ENCODE results near the gene COL21A1. TPM values are rescaled to one million over a fixed set of nuclear protein-coding genes. Genes with fewer than 3 reads are reported as not detected.

Gene COL21A1
- total RNA-seq, 1 experiment from 2014 or later = 1.8 TPM

- H2BK12ac ChIP-seq (ENCODE audit: insufficient read length, low read depth, low read length) = no peak overlapping the region
Measured at GRCh38 chr6:56244089-56244488, 3.3 kb downstream of the COL21A1 start.

More at GRCh38 chr6:56244089-56244488, 3.3 kb downstream of the COL21A1 start:
- no peak overlapping the region for H3T11ph ChIP-seq (ENCODE audit: low read length)
- no peak overlapping the region for H3K27ac Mint-ChIP-seq
- no peak overlapping the region for H2BK5ac ChIP-seq (ENCODE audit: insufficient read length, low read length)
- no peak overlapping the region for H3K4me3 Mint-ChIP-seq
- DNase-seq = no peak
- H2BK20ac ChIP-seq (ENCODE audit: low read depth, low read length, poor library complexity, severe bottlenecking) = no peak overlapping the region
- no peak overlapping the region for H2BK120ac ChIP-seq (ENCODE audit: low read depth, low read length, poor library complexity, severe bottlenecking)
- H4K91ac ChIP-seq (ENCODE audit: insufficient read length, low read depth, low read length) = no peak overlapping the region
- no peak overlapping the region for H3K18ac ChIP-seq (ENCODE audit: insufficient read length, low read depth, low read length)
- H4K8ac ChIP-seq (replicated peaks; ENCODE audit: insufficient read length, low read depth, low read length) = no peak overlapping the region
- H3K23ac ChIP-seq (ENCODE audit: insufficient read length, low read depth, low read length) = no peak overlapping the region
- H3K79me2 ChIP-seq (ENCODE audit: insufficient read depth, low read length) = no peaks in the 10 kb centered on the region
- no peak overlapping the region for H2BK15ac ChIP-seq (ENCODE audit: low read depth, low read length)
- no peak overlapping the region for H4K5ac ChIP-seq (ENCODE audit: insufficient read length, low read depth, low read length)
- H3K9ac ChIP-seq (ENCODE audit: extremely low read depth, insufficient read length, low read length) = no peak overlapping the region
- H3K79me1 ChIP-seq (ENCODE audit: insufficient read depth, low read depth, low read length, poor library complexity, severe bottlenecking) = no peaks in the 10 kb centered on the region
- H3K4me1 Mint-ChIP-seq = peaks cover 30 to 33% of the 10 kb centered on the region in 2 experiments
- H3K4me1 ChIP-seq (ENCODE audit: insufficient read depth, low read length) = peaks cover 8% of the 10 kb centered on the region
- TF ChIP-seq, protein P1, sequence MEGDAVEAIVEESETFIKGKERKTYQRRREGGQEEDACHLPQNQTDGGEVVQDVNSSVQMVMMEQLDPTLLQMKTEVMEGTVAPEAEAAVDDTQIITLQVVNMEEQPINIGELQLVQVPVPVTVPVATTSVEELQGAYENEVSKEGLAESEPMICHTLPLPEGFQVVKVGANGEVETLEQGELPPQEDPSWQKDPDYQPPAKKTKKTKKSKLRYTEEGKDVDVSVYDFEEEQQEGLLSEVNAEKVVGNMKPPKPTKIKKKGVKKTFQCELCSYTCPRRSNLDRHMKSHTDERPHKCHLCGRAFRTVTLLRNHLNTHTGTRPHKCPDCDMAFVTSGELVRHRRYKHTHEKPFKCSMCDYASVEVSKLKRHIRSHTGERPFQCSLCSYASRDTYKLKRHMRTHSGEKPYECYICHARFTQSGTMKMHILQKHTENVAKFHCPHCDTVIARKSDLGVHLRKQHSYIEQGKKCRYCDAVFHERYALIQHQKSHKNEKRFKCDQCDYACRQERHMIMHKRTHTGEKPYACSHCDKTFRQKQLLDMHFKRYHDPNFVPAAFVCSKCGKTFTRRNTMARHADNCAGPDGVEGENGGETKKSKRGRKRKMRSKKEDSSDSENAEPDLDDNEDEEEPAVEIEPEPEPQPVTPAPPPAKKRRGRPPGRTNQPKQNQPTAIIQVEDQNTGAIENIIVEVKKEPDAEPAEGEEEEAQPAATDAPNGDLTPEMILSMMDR (conservative IDR thresholded peaks at IDR 0.05) = no peak
- no peaks in the 10 kb centered on the region for H3K9me3 Mint-ChIP-seq
- H3K9me3 ChIP-seq (ENCODE audit: control insufficient read depth, low read depth, low read length) = no peaks in the 10 kb centered on the region
- H2AK5ac ChIP-seq (ENCODE audit: insufficient read length, low read length) = no peak overlapping the region
- peaks cover 13% of the 10 kb centered on the region for H3K23me2 ChIP-seq (ENCODE audit: insufficient read length, low read depth, low read length, poor library complexity, severe bottlenecking)
- peaks cover 15% of the 10 kb centered on the region for H3K27me3 Mint-ChIP-seq (ENCODE audit: low read depth)
- H3K4ac ChIP-seq (ENCODE audit: low read depth, low read length) = no peak overlapping the region
- no peak overlapping the region for H2AFZ ChIP-seq (ENCODE audit: low read length)
- H3K56ac ChIP-seq (ENCODE audit: insufficient read length, low read depth, low read length) = no peak overlapping the region
- no peaks in the 10 kb centered on the region for H3K27me3 ChIP-seq (ENCODE audit: insufficient read depth, low read length)
- no peak overlapping the region for H3K14ac ChIP-seq (ENCODE audit: insufficient read depth, low read length)
- no peak overlapping the region for H3K27ac ChIP-seq (ENCODE audit: insufficient read length, low read depth, low read length)
- no peaks in the 10 kb centered on the region; a peak in 1 of 7 replicates for H3K36me3 Mint-ChIP-seq (ENCODE audit: insufficient read depth in 1 of 3, low read depth in 3 of 3)
- no peak overlapping the region for H3K4me2 ChIP-seq (ENCODE audit: insufficient read depth, insufficient read length, low read length)
- H4K20me1 ChIP-seq (ENCODE audit: control insufficient read depth, insufficient read depth, insufficient read length) = no peaks in the 10 kb centered on the region
